ENCODE measurements around the gene GDF7.

Gene GDF7

DNA sequence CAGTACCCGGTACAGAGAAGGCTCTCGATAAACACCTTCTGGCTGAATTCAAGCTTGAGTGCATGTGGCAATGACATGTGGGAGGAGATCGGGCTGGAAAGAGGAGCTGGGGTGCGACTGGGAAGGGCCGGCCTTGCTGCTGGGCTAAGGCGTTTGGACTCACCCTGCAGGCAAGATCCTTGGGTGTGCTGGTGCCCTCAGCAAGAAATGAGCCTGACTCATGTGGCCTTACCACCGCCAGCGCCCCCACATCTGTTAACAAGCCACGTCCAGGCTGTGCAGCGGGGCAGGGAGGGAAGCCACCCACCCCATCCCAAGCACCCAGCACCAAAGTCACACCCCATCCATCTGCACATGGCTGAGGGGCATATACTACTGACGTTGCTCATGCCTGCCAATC, 17.4 kb upstream of the GDF7 start:
- no peak for DNase-seq (ENCODE audit: low read depth)
- no peak for TF ChIP-seq CTCF (IDR thresholded peaks at IDR 0.05; ENCODE audit: insufficient read depth, low read depth, low read length, missing control alignments)
- H3K4me3 ChIP-seq (ENCODE audit: low read length), result peak overlapping the region; percentile 77

- no peak for TF ChIP-seq CTCF (IDR thresholded peaks at IDR 0.05; ENCODE audit: insufficient read depth, low read depth, low read length, missing control alignments)
- H3K4me3 ChIP-seq (ENCODE audit: low read length), result peak overlapping the region; percentile 77
- DNase-seq (ENCODE audit: low read depth), result no peak
Measured at GRCh38 chr2:20649976-20650375, 17.0 kb upstream of the GDF7 start.

- H3K4me3 ChIP-seq (ENCODE audit: low read length), result peak overlapping the region; percentile 77
- DNase-seq (ENCODE audit: low read depth), result no peak
- TF ChIP-seq CTCF (IDR thresholded peaks at IDR 0.05; ENCODE audit: insufficient read depth, low read depth, low read length, missing control alignments), result no peak
Measured at GRCh38 chr2:20650393-20650876, 16.5 kb upstream of the GDF7 start.

GRCh38 chr2:20650877-20651730, 15.8 kb upstream of the GDF7 start, which contains the start of gene HS1BP3:
TSS of gene HS1BP3 (minus strand) at chr2:20651098. CDS start at chr2:20651063, 35 bp downstream.
- peak; percentile 84 for DNase-seq (ENCODE audit: low read depth)
- H3K4me3 ChIP-seq (ENCODE audit: low read length), result peak within 1 kb of the TSS; percentile 77

GRCh38 chr2:20651731-20652099, 15.2 kb upstream of the GDF7 start:
- peak overlapping the region; percentile 47 for H3K4me3 ChIP-seq (ENCODE audit: low read length)
- DNase-seq (ENCODE audit: low read depth), result no peak
- TF ChIP-seq CTCF (IDR thresholded peaks at IDR 0.05; ENCODE audit: insufficient read depth, low read depth, low read length, missing control alignments), result no peak

More at GRCh38 chr2:20650877-20651730, 15.8 kb upstream of the GDF7 start, which contains the start of gene HS1BP3:
- TF ChIP-seq CTCF (IDR thresholded peaks at IDR 0.05; ENCODE audit: insufficient read depth, low read depth, low read length, missing control alignments), result peak; percentile 36

GRCh38 chr2:20652141-20652540, 14.8 kb upstream of the GDF7 start:
- DNase-seq (ENCODE audit: low read depth), result no peak
- H3K4me3 ChIP-seq (ENCODE audit: low read length), result no peak overlapping the region
- TF ChIP-seq CTCF (IDR thresholded peaks at IDR 0.05; ENCODE audit: insufficient read depth, low read depth, low read length, missing control alignments), result no peak
